ENCODE data around the gene ELAVL2.

DNA sequence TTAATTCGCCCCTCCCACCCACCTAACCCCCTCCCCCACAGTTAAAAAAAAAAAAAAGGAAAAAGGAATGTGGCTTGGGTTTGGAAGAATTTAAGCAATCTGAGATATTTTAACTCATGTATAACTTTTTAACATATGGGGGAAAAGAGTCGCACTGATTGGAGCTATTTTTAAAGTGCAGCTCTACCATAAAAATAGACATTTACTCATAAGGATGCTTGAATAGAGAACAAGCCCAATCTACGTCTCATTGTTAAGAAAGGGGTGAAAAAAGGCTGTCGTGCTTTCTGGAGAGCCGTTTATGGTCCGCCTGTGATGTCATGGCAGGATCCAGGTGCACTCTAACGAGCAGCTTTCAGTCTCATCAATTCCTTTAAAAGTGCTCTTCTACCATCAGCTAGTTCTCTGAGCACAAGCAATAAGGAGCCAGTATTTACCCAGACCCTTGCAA, 142.4 kb downstream of the ELAVL2 start:
- TF ChIP-seq, protein P1, sequence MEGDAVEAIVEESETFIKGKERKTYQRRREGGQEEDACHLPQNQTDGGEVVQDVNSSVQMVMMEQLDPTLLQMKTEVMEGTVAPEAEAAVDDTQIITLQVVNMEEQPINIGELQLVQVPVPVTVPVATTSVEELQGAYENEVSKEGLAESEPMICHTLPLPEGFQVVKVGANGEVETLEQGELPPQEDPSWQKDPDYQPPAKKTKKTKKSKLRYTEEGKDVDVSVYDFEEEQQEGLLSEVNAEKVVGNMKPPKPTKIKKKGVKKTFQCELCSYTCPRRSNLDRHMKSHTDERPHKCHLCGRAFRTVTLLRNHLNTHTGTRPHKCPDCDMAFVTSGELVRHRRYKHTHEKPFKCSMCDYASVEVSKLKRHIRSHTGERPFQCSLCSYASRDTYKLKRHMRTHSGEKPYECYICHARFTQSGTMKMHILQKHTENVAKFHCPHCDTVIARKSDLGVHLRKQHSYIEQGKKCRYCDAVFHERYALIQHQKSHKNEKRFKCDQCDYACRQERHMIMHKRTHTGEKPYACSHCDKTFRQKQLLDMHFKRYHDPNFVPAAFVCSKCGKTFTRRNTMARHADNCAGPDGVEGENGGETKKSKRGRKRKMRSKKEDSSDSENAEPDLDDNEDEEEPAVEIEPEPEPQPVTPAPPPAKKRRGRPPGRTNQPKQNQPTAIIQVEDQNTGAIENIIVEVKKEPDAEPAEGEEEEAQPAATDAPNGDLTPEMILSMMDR (IDR thresholded peaks at IDR 0.05; ENCODE audit: poor library complexity, severe bottlenecking) = no peak
- no peak for TF ChIP-seq SMC3 (conservative IDR thresholded peaks at IDR 0.05; ENCODE audit: poor library complexity)
- TF ChIP-seq EZH2 (IDR thresholded peaks at IDR 0.05; ENCODE audit: borderline replicate concordance, insufficient read depth, low read length, poor library complexity, severe bottlenecking) = no peak
